ENCODE data around the gene DCK.

Gene DCK

DNA sequence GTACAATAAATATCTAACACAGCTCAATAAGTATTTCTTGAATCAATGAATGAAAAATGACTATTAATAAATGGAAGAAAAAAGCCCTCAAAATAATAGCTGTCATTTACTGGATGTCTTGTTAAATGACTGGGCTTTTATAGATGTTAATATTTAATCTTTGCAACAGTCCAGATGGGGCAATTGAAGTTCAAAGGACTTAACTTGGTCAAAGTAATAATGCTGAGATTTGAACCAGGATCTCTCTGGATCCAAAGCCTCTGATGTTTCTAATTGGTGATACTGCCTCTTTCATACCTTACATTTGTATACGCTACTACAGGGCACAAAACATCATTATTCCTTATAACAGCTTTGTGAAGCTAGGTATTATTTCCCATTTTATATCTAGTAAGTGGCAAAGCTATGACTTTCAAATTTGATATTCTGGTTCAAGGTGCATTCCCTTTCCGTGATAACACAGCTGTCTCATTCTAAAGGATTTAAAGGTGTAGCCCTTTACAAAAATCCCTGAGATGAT is 72.6 kb downstream of the DCK start:
- DNase-seq = no peak

DNA sequence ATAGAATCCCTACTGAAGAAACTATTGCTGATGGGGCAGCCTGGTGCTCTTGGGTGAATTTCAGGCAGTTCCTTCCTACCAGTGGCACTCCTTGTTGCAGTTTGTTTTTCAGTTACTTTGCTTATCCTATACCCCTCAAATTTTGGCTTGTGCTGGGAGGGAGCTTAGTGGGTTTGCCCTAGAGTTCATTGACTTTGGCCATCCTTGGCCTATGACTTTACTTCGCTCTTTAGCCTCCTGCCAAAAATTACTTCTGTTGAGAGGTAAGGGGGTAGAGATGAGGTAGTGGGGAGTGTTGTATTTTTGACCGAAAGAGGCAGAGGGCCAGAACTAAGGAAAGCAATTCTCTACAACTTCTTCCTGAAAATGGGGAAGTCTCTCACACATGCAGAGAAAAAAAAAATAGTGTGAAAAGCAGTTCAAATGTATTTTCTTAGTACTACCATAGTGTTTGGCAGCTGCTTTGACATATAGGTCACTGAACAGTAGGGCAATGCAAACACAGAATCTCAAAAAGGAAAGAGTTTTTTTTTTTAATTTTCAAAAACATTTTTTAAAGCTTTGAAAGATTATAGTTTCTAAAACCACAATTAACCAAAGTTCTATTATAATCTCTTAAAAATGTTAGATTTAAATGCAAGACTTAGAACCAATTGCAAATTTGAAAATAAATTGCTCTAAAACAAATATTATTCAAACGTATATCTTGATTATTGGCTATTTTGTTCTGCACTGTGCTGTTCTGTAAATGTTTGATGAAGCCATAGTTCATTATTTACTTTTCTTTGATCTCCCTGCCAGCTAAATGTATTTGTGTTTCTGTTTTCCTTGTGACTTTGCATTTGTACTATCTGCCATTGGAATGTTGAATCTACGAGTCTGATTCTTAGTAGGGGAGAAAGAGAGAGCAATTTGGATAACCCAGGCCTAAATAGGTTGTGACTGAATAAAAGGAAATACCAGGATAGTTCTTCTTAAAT is 73.6 kb downstream of the DCK start:
- no peak for DNase-seq

DNA sequence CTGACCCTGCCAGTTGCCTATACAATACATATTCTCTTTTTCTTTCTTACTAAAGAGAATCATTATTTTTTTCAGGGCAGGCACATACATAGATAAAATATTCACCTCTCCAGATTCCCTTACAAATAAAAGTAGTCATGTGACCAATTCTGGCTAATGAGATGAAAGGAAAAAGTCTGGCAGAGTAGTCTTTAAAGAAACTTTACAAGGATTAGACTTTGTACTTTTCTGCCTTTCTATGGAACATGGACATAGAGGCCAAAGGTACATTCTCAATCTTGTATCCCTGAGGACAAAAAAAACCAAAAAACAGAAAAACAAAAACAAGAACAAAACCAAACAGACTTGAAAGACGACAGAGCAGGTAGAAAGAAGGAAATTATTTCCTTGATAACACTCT is 75.6 kb downstream of the DCK start:
- no peak for DNase-seq

DNA sequence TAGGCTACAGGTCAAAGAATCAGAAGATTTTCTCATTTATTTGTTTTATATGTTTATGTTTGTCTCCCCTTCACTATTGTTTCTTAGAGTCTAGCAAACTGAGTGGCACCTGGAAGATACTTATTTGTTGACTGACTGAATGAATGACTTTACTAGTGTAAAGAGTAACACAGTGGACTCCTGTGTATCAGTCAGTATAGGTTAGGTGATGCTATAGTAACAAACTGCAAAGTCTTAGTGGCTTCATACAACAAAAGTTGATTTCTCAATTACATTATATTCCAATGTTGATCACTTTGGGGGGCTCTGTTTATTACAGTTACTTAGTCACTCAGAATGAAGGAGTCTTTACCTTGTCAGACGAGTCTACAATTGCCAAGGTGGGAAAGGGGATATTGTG is 76.6 kb downstream of the DCK start:
- DNase-seq = no peak

DNA sequence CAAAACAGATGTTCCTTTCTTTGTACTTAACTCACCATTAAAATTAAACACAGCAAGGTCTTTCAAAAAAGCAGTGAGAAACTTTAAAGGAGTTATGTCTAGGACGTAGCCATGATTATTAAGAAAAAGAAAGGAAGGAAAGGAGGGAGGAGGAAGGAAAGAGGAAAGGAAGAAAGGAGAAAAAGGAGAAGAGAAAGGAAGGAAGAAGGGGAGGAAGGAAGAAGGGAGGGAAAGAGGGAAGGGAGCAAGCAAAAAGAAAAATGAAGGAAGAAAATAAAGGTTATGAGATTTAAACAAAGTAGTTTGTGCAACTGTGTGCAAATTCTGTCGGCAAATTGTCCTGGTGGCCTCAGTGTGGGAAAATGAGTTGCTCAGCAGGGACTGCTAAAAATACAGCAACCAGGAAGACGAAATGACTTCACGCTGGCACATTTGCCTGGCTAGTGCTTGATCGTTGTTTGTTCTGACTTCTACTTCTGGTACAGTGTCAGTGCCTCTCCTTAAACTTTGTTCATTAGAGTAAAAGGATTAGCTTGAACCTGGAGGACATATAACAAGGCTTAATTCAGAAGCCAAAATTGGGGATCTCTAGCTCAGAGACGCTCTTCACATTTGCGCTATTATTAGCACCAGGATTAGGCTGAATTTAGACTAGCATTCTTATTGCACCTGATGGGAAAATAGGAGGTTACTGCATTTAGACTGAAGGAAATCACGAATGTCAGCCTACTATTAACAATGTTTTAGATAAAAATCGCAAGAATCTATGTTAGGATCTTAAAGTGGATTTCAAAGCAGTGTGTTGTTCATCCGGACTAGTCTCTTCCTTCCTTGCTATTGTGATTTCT is 81.2 kb downstream of the DCK start:
- DNase-seq = no peak

Measured in stimulated activated CD4-positive, alpha-beta T cell treated with anti-CD3 and anti-CD28 coated beads, Interleukin-4, amount 100 ng/mL, for 1 hour (primary cell).